ENCODE results near the gene CALD1. TPM values are rescaled to one million over a fixed set of nuclear protein-coding genes. Genes with fewer than 3 reads are reported as not detected.
A peak's percentile ranks its signal among the peaks of the same experiment; 100 is the strongest.

The CALD1 gene
- total RNA-seq, 2 donors from 2014 or later, result 912 to 1,038 TPM

DNA sequence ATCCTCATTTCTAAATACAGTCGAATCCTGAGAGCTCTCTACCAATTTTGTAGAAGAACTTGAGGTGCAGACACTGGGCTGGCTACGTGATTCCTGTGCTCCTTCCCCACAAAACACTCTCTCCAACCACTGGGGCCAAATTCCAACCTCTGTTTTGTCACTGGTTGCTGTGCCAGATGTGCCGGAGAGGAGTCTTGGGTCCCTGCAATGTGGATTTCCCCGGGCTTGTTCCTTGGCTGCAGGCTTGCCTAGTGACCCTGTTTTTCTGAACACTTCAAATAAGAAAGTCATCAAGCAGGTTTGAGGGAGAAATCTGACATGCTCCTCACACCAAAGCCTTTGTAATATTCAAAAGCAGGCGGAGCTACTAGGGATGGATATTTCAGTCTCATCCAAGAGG lies 162.5 kb downstream of the CALD1 start:
- no peaks in the 10 kb centered on the region for H3K27me3 ChIP-seq (replicated peaks; ENCODE audit: insufficient read depth)
- H3K4me1 ChIP-seq (ENCODE audit: control insufficient read depth in 1 of 2, low read depth in 2 of 2), result peaks cover 19 to 56% of the 10 kb centered on the region in 2 donors
- no peak for DNase-seq (ENCODE audit: low spot score)
- peaks cover 11% of the 10 kb centered on the region for H3K36me3 ChIP-seq
- no peak overlapping the region for H3K4me3 ChIP-seq
- ATAC-seq (ENCODE audit: insufficient number of reproducible peaks, low FRiP score, low read depth), result no peak
- H3K9me3 ChIP-seq, result no peaks in the 10 kb centered on the region
- peak overlapping the region; percentile 49 to 89 for H3K27ac ChIP-seq
- TF ChIP-seq, protein P1, sequence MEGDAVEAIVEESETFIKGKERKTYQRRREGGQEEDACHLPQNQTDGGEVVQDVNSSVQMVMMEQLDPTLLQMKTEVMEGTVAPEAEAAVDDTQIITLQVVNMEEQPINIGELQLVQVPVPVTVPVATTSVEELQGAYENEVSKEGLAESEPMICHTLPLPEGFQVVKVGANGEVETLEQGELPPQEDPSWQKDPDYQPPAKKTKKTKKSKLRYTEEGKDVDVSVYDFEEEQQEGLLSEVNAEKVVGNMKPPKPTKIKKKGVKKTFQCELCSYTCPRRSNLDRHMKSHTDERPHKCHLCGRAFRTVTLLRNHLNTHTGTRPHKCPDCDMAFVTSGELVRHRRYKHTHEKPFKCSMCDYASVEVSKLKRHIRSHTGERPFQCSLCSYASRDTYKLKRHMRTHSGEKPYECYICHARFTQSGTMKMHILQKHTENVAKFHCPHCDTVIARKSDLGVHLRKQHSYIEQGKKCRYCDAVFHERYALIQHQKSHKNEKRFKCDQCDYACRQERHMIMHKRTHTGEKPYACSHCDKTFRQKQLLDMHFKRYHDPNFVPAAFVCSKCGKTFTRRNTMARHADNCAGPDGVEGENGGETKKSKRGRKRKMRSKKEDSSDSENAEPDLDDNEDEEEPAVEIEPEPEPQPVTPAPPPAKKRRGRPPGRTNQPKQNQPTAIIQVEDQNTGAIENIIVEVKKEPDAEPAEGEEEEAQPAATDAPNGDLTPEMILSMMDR (IDR thresholded peaks at IDR 0.05), result no peak

DNA sequence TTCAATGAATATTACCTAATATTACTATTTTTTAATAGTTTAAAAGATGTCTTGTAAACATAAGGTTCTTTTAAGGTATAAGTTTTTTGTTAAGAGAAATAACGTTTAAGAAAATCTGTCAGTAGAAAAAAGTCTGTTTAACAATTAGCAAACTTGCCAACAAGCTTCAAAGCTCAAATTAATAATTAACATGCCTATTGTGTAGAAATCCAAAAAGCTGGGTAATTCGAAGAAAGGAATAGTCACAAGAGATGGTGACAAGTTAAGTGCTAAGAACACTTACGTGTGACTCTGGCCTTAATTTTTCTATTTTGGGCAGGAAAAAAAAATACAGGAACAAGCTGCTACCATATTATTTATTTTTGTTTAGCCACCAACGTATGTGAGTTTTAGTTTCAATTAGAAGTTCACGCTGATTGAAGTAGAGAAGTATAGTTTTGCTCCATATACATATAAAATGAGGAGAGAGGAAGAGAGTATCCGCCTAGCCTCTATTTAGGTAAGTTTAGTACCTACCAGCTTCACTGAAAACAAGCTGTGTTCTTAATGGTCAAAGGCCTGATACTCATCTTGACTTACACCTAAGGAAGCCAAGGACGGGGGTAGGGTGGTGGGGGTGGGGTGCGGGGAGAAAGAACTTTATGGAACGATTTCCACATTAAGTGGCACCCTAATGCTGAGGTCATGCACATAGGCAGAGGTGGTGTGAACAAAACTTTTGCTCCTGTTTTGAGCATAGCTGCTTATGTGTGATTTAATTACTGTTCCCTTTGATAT lies 163.4 kb downstream of the CALD1 start:
- TF ChIP-seq, protein P1 (IDR thresholded peaks at IDR 0.05), result no peak
- peaks cover 18% of the 10 kb centered on the region for H3K36me3 ChIP-seq
- no peaks in the 10 kb centered on the region for H3K27me3 ChIP-seq (replicated peaks; ENCODE audit: insufficient read depth)
- no peak for DNase-seq (ENCODE audit: low spot score)
- no peak overlapping the region for H3K4me3 ChIP-seq
- H3K4me1 ChIP-seq (ENCODE audit: control insufficient read depth in 1 of 2, low read depth in 2 of 2), result peaks cover 10 to 47% of the 10 kb centered on the region in 2 donors
- no peak for ATAC-seq (ENCODE audit: insufficient number of reproducible peaks, low FRiP score, low read depth)
- H3K27ac ChIP-seq, result peak overlapping the region; percentile 49 to 89
- no peaks in the 10 kb centered on the region for H3K9me3 ChIP-seq

DNA sequence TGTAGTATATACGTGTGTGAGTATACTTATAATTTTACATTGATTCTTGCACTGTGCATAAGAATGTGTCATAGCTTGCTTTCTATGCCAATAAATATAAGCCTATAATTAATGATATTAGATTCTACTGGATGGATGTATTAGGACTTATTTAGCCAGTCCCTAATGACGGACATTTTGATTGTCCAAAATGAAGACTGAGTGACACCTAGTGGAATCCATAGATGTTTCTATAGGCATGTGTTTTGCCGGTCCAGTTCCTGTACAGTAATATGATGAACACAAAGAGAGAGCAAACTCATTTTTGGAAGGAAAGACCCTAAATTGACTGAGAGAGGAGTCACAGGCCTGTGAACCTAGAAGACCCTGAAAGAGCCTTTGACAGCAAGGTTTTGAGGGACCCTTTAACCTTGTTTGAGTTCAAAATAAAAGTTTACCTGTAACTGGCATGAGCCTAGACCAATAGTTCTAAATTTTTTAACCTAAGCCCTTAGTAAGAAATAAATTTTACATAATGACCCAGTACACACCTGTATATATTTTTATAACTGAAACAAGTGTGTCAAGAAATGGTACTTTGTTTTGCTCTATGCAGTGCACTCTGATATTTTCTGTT lies 164.5 kb downstream of the CALD1 start:
- H3K36me3 ChIP-seq, result peaks cover 19% of the 10 kb centered on the region
- no peaks in the 10 kb centered on the region for H3K9me3 ChIP-seq
- H3K27me3 ChIP-seq (replicated peaks; ENCODE audit: insufficient read depth), result no peaks in the 10 kb centered on the region
- ATAC-seq (ENCODE audit: insufficient number of reproducible peaks, low FRiP score, low read depth) (no peak), DNase-seq (ENCODE audit: low spot score) (no peak)
- TF ChIP-seq, protein P1 (IDR thresholded peaks at IDR 0.05), result no peak
- no peak overlapping the region for H3K4me3 ChIP-seq
- H3K4me1 ChIP-seq (ENCODE audit: control insufficient read depth in 1 of 2, low read depth in 2 of 2), result peaks cover 4 to 36% of the 10 kb centered on the region in 2 donors
- peak overlapping the region in 1 of 2 donors; percentile 40 for H3K27ac ChIP-seq

DNA sequence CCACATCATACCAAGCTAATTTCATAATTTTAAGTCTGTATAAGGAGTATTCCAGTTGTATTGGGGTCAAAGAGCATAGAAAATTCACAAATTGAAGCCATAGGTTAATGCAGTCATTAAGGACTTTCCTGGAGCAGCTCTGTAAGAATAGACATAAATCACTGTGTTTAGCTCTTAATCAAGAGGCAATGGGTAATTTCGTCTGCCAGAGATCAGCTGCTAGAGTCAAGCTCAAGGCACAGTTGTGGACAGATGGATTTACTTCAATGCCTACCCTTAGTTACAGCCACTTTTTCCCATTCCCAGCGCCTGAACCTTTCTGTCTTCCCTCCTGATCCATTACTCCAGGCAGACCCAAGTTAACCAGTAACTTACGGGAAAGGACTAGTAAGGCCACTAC lies 166.3 kb downstream of the CALD1 start:
- peaks cover 4 to 23% of the 10 kb centered on the region in 2 donors for H3K4me1 ChIP-seq (ENCODE audit: control insufficient read depth in 1 of 2, low read depth in 2 of 2)
- H3K36me3 ChIP-seq, result peaks cover 35% of the 10 kb centered on the region
- H3K4me3 ChIP-seq, result no peak overlapping the region
- H3K27me3 ChIP-seq (replicated peaks; ENCODE audit: insufficient read depth), result no peaks in the 10 kb centered on the region
- H3K9me3 ChIP-seq, result no peaks in the 10 kb centered on the region
- peak overlapping the region in 1 of 2 donors; percentile 32 for H3K27ac ChIP-seq
- no peak for ATAC-seq (ENCODE audit: insufficient number of reproducible peaks, low FRiP score, low read depth)
- DNase-seq (ENCODE audit: low spot score), result no peak
- TF ChIP-seq, protein P1 (IDR thresholded peaks at IDR 0.05), result no peak

DNA sequence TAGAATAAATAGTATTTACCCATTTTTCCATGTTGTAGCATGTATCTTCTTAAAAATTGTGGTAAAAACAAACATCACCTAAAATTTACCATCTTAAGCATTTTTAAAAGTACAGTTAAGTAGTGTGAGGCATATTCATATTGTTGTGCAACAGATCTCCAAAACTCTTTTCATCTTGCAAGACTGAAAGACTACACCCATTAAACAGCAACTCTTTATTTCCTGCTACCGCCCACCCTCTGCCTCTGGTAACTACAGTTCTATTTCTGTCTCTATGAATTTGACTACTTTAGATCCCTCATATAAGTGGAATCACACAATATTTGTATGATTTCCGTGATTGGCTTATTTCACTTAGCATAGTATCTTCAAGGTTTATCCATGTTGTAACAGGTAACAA lies 166.8 kb downstream of the CALD1 start:
- Histone ChIP-seq H3K9me3 (no peaks in the 10 kb centered on the region), H3K4me1 (ENCODE audit: control insufficient read depth in 1 of 2, low read depth in 2 of 2) (peaks cover under 1 to 18% of the 10 kb centered on the region in 2 donors), H3K27ac (peak overlapping the region in 1 of 2 donors; percentile 25), H3K4me3 (no peak overlapping the region), H3K27me3 (replicated peaks; ENCODE audit: insufficient read depth) (no peaks in the 10 kb centered on the region), H3K36me3 (peaks cover 40% of the 10 kb centered on the region)
- TF ChIP-seq, protein P1 (IDR thresholded peaks at IDR 0.05), result no peak
- ATAC-seq (ENCODE audit: insufficient number of reproducible peaks, low FRiP score, low read depth) (no peak), DNase-seq (ENCODE audit: low spot score) (no peak)
